22Rv1 (cell line): Measurements from ENCODE around the gene AGRN.

Experiments used
- CTCF ChIP-seq: fragments of 450-650 bp; IDR thresholded peaks from 2 replicates; pipeline ENCODE4 v1.5.1; 2017; ENCODE audit warnings: mild to moderate bottlenecking
- ZFX ChIP-seq: fragments of 450-650 bp; IDR thresholded peaks from 2 replicates; pipeline ENCODE4 v1.6.1; 2017; ENCODE audit warnings: antibody characterized with exemption, borderline replicate concordance

DNA sequence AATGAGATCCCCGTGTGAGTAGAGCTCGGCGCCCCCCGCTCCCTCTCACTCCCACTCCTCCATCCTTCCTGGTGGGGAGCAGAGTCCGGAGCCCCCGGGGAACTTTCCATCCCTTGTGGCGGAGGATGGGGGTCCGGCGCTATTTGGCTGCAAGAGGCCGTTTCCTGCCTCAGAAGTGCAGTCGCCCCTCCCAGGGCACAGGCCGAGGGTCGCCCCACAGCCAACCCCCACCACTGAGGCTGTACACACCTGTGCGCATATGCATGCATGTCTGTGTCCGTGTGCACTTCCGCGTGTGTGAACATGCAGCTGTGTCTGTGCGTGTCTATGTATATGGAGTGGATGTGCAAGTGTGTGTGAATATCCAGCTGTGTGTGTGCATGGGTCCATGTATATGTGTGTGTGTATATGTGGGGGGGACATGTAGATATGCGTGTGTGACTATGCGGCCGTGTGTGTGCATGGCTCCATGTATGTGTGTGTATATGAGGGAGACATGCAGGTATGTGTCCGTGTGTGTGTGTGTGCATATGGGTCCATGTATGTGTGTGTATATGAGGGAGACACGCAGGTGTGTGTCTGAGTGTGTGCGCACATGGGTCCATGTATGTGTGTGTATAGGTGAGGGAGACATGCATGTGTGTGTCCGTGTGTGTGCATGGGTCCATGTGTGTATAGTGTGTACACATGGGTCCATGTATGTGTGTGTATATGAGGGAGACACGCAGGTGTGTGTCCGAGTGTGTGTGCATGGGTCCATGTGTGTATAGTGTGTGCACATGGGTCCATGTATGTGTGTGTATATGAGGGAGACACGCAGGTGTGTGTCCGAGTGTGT, 32.3 kb downstream of the AGRN start:
- TF ChIP-seq CTCF: no peak
- no peak for TF ChIP-seq ZFX
